GM21717 (cell line): ENCODE results near the gene TFEB.
"Not testable (repeated sequence)": the region's sequence is repeated elsewhere in the genome, so short reads cannot be mapped to it uniquely, and the experiment has no call there.

ENCODE experiments used
- ATAC-seq: cut with Tn5 transposase; IDR thresholded peaks from one replicate; pipeline ENCODE4 v1.9.1; 2021; ENCODE audit warnings: mild to moderate bottlenecking, moderate library complexity; ENCODE audit not compliant: unreplicated experiment

The TFEB gene

GRCh38 chr6:41766043-41766664, 30.7 kb upstream of the TFEB start:
- not testable (repeated sequence) for ATAC-seq

GRCh38 chr6:41763470-41763869, 28.1 kb upstream of the TFEB start:
- no peak for ATAC-seq

- ATAC-seq, result no peak
Observed at GRCh38 chr6:41759905-41760579, 24.6 kb upstream of the TFEB start.

DNA sequence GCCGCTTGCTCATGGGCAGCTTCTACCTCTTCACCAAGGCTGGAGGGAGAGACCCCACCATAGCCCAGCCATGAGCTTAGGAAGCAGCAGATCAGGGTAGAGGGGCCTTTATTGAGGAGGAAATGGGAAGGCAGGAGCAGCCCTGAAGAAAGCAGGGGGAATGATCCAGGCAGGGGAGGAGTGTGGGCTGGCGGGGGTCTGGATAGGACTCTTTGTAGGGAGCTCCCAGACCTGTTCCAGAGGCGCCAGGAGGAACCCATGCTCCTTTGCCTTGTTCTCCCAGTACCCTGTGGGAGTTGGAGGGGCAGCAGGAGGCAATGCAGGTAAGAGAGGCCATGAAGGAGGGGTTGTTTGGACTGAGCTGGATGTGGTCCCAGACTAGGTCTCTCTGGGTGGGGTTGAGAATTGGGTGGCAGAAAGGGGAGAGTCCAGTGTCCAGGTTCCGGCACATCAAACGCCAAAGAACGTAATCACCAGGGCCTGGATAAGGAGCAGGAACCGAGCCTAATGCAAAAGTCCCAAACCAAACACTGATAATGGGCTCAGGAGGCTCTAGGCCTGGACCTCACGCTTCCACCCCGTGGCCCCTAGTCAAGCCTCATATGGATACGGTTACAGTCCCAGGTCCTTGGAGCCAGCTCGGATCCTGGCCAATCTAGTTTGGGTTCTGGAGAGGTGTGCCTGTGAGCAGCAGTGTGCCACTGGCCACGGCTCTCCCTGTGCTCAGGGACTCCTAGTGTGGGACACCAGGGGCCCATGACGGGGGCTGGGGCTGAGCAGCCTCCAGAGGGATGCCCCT, 23.9 kb upstream of the TFEB start:
- no peak for ATAC-seq

DNA sequence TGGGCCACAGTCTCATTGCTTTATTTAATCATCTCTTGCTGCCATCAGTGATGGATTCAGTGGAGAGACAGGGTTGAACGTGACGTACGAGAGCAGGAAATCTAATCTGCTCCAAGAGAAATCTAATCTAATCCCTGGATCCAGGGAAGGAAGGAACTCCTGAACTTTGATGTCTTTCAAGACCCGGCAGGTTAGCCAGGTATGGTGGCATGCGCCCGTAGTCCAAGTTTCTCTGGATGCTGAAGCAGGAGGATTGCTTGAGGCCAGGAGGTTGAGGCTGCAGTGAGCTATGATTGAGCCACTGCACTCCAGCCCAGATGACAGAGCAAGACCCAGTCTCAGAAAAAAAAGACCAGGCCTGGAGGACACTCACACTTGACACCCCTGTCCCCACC, 23.2 kb upstream of the TFEB start:
- ATAC-seq, result no peak

- no peak for ATAC-seq
Observed at GRCh38 chr6:41757931-41758640, 22.7 kb upstream of the TFEB start.

GRCh38 chr6:41757271-41757670, 21.9 kb upstream of the TFEB start:
- no peak for ATAC-seq

DNA sequence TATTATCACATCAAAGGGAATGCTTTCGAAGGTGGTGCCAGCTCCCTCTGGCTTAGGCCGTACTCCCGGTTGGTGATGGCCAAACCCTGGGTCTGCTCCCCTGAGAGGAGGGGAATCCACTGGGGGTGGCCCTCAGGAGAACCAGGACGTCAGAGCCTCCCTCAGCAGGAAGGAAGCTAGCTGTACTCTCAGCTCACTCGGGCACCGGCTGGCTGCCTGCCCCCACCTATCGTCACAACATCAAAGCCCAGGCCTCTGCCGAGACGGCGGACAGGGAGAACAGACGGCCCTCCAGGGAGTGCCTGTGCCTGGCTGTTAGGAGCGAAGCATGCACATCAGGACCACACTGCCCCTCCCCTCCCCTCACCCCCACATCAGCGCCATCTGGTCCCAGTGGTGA, 20.9 kb upstream of the TFEB start:
- no peak for ATAC-seq

DNA sequence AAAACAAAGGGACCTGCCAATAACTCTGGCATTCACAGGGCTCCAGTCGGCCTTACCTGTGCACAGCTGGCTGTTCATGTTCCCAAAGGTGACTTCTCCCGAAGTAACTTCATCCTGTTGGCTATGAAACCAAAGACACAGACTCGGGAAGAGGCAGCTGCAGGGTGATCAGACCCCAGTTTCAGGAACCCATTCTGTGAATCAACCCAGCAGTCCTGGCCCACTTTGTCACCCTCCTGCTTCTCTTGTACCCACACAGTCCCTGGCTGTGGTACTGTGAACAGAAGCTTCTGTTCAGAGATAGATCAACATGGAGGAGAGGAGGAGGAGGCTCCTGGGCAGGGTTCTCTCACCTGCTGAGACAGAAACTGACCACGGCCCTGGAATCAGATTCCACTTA, 20.5 kb upstream of the TFEB start:
- ATAC-seq, result no peak

DNA sequence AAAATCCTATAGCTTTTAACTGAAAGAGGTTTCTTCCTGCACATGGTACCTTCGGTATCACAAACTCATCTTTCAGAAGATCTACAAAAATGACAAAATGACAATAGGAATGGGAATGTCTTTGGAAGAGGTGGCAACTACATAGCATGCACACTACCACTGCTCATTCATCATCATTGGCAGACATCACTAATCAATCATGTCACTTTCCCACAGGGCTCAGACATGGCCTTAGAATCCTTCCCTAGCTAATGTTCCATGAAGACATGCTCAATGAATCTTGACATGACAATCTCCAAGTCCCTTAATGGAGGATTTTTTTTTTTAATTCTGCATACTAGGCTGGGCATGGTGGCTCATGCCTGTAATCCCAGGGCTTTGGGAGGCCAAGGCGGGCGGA, 15.0 kb upstream of the TFEB start:
- ATAC-seq, result no peak

DNA sequence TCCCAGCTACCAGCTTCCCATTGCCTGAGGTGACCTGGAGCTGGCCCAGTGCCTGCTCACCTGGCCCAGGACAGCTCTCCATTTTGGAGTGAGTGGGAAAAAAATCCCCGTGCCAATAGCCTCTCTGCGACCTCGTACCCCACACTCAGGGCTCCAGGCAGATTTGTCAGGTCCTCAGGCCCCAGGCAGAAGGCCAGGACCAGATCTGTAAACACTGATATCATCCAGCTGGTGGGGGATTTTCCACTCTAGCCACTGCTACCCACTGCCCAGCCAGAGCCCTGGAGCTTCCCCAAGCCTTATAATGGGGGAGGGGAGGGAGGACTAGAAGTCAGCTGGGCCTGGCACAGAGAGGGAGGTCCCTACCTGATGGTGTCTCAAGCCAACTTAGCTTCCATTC, 13.1 kb upstream of the TFEB start:
- ATAC-seq, result no peak

GRCh38 chr6:41748102-41748477, 12.7 kb upstream of the TFEB start:
- ATAC-seq, result no peak

GRCh38 chr6:41747256-41748101, 12.1 kb upstream of the TFEB start, which contains the start of gene PGC:
PGC (minus strand) TSS chr6:41747397; CDS start chr6:41747334, 63 bp downstream.
- no peak for ATAC-seq

DNA sequence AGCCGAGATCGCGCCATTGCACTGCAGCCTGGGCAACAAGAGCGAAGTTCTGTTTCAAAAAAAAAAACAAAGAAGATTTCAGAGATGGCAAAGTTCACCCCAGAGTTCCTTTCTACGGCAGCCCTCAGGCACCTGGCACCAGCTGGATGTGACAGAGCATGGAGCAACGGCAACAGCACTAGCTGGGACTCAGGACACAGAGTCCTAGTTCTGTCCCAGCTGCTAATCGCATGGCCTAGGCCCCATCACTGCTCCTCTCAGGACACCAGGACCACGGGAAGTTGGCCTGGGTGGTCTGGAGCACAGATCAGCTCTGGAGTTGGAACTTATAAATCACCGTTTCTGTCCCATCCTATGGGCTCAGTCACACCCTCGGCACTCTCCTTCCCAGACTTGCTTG, 10.7 kb upstream of the TFEB start:
- ATAC-seq, result no peak

DNA sequence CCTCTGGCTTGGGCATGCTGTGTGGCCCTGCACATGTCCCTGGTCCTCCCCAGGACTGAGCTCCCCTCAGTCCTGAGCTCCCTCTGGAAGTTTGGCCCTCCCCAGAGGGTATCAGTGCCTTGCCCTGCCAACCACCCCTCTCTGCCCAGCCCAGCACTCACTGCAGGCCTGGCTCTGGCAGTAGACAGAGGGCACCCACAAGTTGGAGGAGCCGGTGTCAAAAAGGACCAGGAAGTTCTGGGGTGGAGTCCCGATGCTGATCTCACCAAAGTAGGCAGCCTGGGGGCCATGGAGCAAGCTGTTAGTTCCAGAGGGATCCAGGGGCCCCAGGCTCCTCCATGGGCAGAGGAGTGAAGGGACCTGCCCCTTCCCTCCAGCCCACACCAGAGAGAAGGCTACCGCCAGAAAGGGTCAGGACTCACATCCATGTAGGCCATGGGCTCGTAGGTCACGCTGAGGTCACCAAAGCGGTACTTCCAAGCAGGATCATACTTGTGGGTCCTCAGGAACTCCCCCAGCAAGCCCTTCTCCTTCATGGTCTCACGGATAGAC, 8.9 kb upstream of the TFEB start:
- no peak for ATAC-seq

DNA sequence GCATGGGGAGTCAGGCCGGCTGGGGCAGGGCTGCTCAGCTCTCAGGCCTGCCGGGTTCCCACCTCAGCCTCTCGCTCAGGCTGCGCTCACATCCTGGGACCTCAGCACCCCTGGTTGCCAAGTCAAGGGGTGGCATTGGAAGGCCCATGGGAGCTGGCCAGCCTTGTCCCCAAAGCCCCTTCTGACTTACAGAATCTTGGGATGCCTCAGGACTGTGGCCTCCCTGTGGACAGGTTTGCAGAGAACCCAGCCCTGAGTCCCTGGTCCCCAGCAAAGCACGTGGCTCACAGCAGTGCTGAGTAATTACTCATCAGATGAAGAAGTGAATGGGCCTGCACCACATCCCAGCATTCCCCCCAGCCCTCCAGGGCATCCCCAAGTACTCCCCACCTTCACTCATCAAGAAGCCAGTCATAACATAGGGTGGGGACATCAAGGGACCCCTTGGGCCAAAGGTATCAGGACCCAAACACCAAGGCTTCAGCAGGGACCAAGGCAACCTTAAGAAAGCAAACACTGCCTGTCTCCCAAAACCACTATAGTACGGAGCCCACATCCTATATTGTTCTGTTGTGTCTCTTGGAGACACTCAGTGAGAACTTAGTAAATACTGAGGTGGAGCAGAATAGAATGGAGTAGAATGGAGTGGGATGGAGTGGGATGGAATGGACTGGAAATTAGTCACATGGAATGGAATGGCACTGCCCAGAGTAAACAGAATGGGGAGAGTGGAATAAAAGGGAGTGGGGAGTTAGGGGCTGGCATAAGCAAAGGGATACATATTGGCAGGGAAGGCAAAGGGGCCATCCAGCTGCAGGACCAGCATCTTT, 8.2 kb upstream of the TFEB start:
- no peak for ATAC-seq

GRCh38 chr6:41741625-41742490, 6.5 kb upstream of the TFEB start:
- no peak for ATAC-seq

DNA sequence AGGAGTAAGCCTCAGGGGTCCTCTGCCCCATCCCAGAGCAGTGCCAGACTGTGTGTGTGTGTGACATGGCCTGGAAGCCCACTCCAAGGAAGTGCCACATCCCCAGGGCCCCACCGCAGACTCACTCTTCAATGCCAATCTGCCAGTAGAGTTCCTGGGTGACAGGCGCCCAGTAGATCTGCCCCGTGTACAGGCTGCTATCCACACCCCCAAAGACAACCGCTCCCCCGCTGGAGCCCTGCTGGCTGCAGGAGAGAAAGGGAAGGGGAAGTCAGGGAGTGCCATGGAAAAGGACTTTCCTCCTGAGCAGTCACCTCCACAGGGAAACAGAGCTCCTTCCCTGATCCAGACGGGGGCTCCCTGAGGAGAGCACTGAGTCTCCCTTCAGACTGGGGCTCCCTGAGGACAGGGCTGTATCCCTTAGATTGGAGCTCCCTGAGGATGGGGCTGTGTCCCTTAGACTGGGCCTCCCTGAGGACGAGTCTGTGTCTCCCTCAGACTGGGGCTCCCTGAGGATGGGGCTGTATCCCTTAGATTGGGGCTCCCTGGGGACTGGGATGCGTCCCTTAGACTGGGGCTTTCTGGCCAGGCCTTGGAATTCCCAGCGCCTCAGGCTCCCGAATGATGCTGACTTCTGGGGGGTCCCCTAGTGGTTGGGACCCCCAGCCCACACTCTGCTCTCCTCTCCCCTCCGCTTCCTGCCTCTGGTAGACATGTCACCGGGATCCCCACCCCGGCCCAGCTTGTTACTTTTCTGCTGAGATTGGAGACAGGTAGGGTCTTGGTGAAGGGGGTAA, 5.2 kb upstream of the TFEB start:
- ATAC-seq, result no peak
